H1 (cell line): ENCODE data around the gene GON4L. TPM values are rescaled to one million over a fixed set of nuclear protein-coding genes. Genes with fewer than 3 reads are reported as not detected.
"Not testable (repeated sequence)": the region's sequence is repeated elsewhere in the genome, so short reads cannot be mapped to it uniquely, and the experiment has no call there.

Experiments used
- CTCF ChIA-PET: fragments of 300-600 bp; sonication (Branson Sonifier 250); formaldehyde crosslinking; loops from one replicate; lab custom pipeline; 2021; ENCODE audit not compliant: partially characterized antibody; lab: Charles Lee
- POLR2A ChIA-PET: fragments of 300-600 bp; sonication (Branson Sonifier 250); formaldehyde crosslinking; loops from one replicate; lab custom pipeline; 2021; ENCODE audit warnings: inconsistent platforms; ENCODE audit not compliant: partially characterized antibody; lab: Charles Lee
- DNase-seq, 2 experiments: peaks; one replicate each; pipeline versions ENCODE4 v3.0.0 to v3.0.0-alpha.2; 2010 to 2022; ENCODE audit warnings: low spot score in 2 of 2, low read depth in 1 of 2, mixed read lengths in 1 of 2
- FAIRE-seq: peaks from 2 replicates; lab custom pipeline; 2011; peaks lifted over from hg19 to GRCh38; lab: Jason Lieb, UNC
- H2AFZ ChIP-seq: 2 replicates; pipeline ENCODE4 v1.8.1; 2012; ENCODE audit warnings: low read length, inconsistent platforms
- H2AK5ac ChIP-seq: 2 replicates; pipeline ENCODE4 v1.6.1; 2013; ENCODE audit warnings: low read depth, low read length
- H2BK120ac ChIP-seq: replicated peaks from 2 replicates; pipeline ENCODE3; 2013; ENCODE audit warnings: low read depth, low read length, inconsistent platforms
- H2BK12ac ChIP-seq: 2 replicates; pipeline ENCODE4 v1.6.1; 2013; ENCODE audit warnings: low read depth, low read length
- H2BK15ac ChIP-seq: 2 replicates; pipeline ENCODE4 v1.6.1; 2013; ENCODE audit warnings: low read length
- H2BK20ac ChIP-seq: 2 replicates; pipeline ENCODE4 v1.6.1; 2013; ENCODE audit warnings: low read length
- H2BK5ac ChIP-seq: 2 replicates; pipeline ENCODE4 v1.6.1; 2013; ENCODE audit warnings: low read depth, low read length
- H3K14ac ChIP-seq: 2 replicates; pipeline ENCODE4 v1.6.1; 2013; ENCODE audit warnings: inconsistent platforms; ENCODE audit not compliant: insufficient read length
- H3K18ac ChIP-seq: 2 replicates; pipeline ENCODE4 v1.6.1; 2013; ENCODE audit warnings: low read length; ENCODE audit errors: extremely low read depth
- H3K23ac ChIP-seq: 2 replicates; pipeline ENCODE4 v1.6.1; 2013; ENCODE audit warnings: inconsistent platforms; ENCODE audit not compliant: insufficient read length
- H3K23me2 ChIP-seq: 2 replicates; pipeline ENCODE4 v1.6.1; 2013; ENCODE audit warnings: low read depth, low read length
- H3K27ac ChIP-seq: 2 replicates; pipeline ENCODE4 v1.6.1; 2011; ENCODE audit warnings: low read depth, low read length, inconsistent platforms
- H3K27me3 ChIP-seq, 4 experiments: replicated peaks in 1 of 4; 1 replicate in 1 of 4; 2 replicates in 3 of 4; pipeline versions ENCODE4 v1.6.1 to v1.8.1; 2011 to 2013; ENCODE audit warnings: low read length in 3 of 4, mild to moderate bottlenecking in 3 of 4, inconsistent platforms in 2 of 4, mixed read lengths in 2 of 4, moderate library complexity in 1 of 4; ENCODE audit not compliant: control insufficient read depth in 3 of 4, insufficient read depth in 3 of 4; ENCODE audit errors: extremely low read depth in 1 of 4
- H3K36me3 ChIP-seq, 4 experiments: 2 replicates each; pipeline versions ENCODE4 v1.6.1 to v1.8.1; 2011 to 2013; ENCODE audit warnings: mild to moderate bottlenecking in 4 of 4, low read length in 3 of 4, moderate library complexity in 2 of 4, control low read depth in 1 of 4, inconsistent platforms in 1 of 4; ENCODE audit not compliant: insufficient read depth in 4 of 4, control insufficient read depth in 2 of 4
- H3K4ac ChIP-seq: replicated peaks from 2 replicates; pipeline ENCODE3; 2013; ENCODE audit warnings: low read length, low read depth, mixed read lengths, inconsistent platforms; ENCODE audit not compliant: insufficient read length
- H3K4me1 ChIP-seq, 4 experiments: replicated peaks in 1 of 4; 1 replicate in 1 of 4; 2 replicates in 3 of 4; pipeline versions ENCODE4 v1.6.1 to v1.8.1; 2011 to 2013; ENCODE audit warnings: low read length in 3 of 4, inconsistent platforms in 2 of 4, mixed read lengths in 1 of 4; ENCODE audit not compliant: insufficient read depth in 4 of 4, control insufficient read depth in 3 of 4
- H3K4me2 ChIP-seq, 2 experiments: 2 replicates each; pipeline versions ENCODE4 v1.6.1 to v1.8.1; 2011 to 2013; ENCODE audit warnings: low read depth in 2 of 2, low read length in 2 of 2, control low read depth in 1 of 2, inconsistent platforms in 1 of 2, mild to moderate bottlenecking in 1 of 2; ENCODE audit not compliant: insufficient read depth in 1 of 2
- H3K4me3 ChIP-seq, 4 experiments: fragments of 200-600, 300-600 bp in 1 of 4; sonication (generic), shearing (Covaris generic), sonication (Bioruptor Twin) in 1 of 4; 2 replicates each; pipeline versions ENCODE4 v1.5.1 to v1.8.1; 2011 to 2016; ENCODE audit warnings: low read length in 4 of 4, low read depth in 3 of 4, control low read depth in 2 of 4, inconsistent platforms in 2 of 4, mild to moderate bottlenecking in 2 of 4, mixed read lengths in 1 of 4, moderate library complexity in 1 of 4; ENCODE audit not compliant: insufficient read depth in 2 of 4; ENCODE audit errors: extremely low read depth in 1 of 4
- H3K56ac ChIP-seq: replicated peaks from 2 replicates; pipeline ENCODE3; 2013; ENCODE audit warnings: low read depth, mild to moderate bottlenecking, mixed read lengths, low read length, inconsistent platforms; ENCODE audit not compliant: insufficient read length
- H3K79me1 ChIP-seq: 2 replicates; pipeline ENCODE4 v1.6.1; 2013; ENCODE audit warnings: low read depth, low read length, control low read depth
- H3K79me2 ChIP-seq, 2 experiments: 2 replicates each; pipeline versions ENCODE4 v1.6.1 to v1.8.1; 2012 to 2013; ENCODE audit warnings: low read length in 2 of 2, mild to moderate bottlenecking in 2 of 2, inconsistent platforms in 1 of 2; ENCODE audit not compliant: insufficient read depth in 2 of 2, control insufficient read depth in 1 of 2
- H3K9ac ChIP-seq, 4 experiments: replicated peaks in 1 of 4; 1 replicate in 1 of 4; 2 replicates in 3 of 4; pipeline versions ENCODE4 v1.6.1 to v1.8.1; 2011 to 2013; ENCODE audit warnings: low read depth in 3 of 4, low read length in 3 of 4, control low read depth in 2 of 4, mild to moderate bottlenecking in 2 of 4, moderate library complexity in 2 of 4, inconsistent platforms in 1 of 4; ENCODE audit errors: extremely low read depth in 1 of 4
- H3K9me3 ChIP-seq, 2 experiments: 2 replicates each; pipeline versions ENCODE4 v1.6.1 to v1.8.1; 2012 to 2013; ENCODE audit warnings: mild to moderate bottlenecking in 2 of 2, moderate library complexity in 2 of 2, control low read depth in 1 of 2, inconsistent platforms in 1 of 2, low read depth in 1 of 2, low read length in 1 of 2, mixed read lengths in 1 of 2; ENCODE audit not compliant: insufficient read depth in 2 of 2
- H4K20me1 ChIP-seq, 2 experiments: replicated peaks in 1 of 2; 2 replicates each; pipeline versions ENCODE3 to v1.8.1; 2011 to 2013; ENCODE audit warnings: inconsistent platforms in 2 of 2, low read length in 2 of 2, mild to moderate bottlenecking in 1 of 2; ENCODE audit not compliant: insufficient read depth in 2 of 2, control insufficient read depth in 1 of 2
- H4K5ac ChIP-seq: 2 replicates; pipeline ENCODE4 v1.6.1; 2013; ENCODE audit warnings: low read length, low read depth, mixed read lengths, inconsistent platforms; ENCODE audit not compliant: insufficient read length
- H4K8ac ChIP-seq: 2 replicates; pipeline ENCODE4 v1.8.0; 2013; ENCODE audit warnings: mild to moderate bottlenecking, moderate library complexity, low read length, inconsistent platforms; ENCODE audit not compliant: insufficient read depth; ENCODE audit errors: extremely low read depth
- H4K91ac ChIP-seq: replicated peaks from 2 replicates; pipeline ENCODE3; 2013; ENCODE audit warnings: low read length, mixed read lengths, inconsistent platforms; ENCODE audit not compliant: insufficient read length
- WGBS, 2 experiments: shearing (Covaris generic) in 1 of 2; methylation state at CpG; one replicate each; pipeline versions ENCODE4 v1.1.6 to v1.1.7; 2013 to 2015; ENCODE audit warnings: low lambda C conversion rate in 2 of 2, mixed read lengths in 2 of 2, inconsistent platforms in 1 of 2, low coverage in 1 of 2, missing lambda C conversion rate in 1 of 2; ENCODE audit not compliant: insufficient replicate concordance in 2 of 2, insufficient coverage in 1 of 2, insufficient read length in 1 of 2; ENCODE audit errors: extremely low coverage in 1 of 2, missing lambda C conversion rate in 1 of 2; 5-methylcytosine and 5-hydroxymethylcytosine counted together
- polyA plus RNA-seq, 7 experiments: library from polyadenylated mRNA; depleted of rRNA in 3 of 7; stranded (reverse) in 5 of 7; unstranded in 2 of 7; fragments of >200 nt in 5 of 7; fragments of 200-250 nt in 2 of 7; gene quantifications; 1 replicate in 5 of 7; 2 replicates in 1 of 7; 4 replicates in 1 of 7; pipeline versions ENCODE4 v1.2.1 to v1.2.3, GENCODE V29; 2011 to 2013; ENCODE audit warnings: missing spikeins in 2 of 7, mixed read lengths in 2 of 7
- total RNA-seq: library from RNA; stranded (reverse); fragmentation: NEBNext Ultra II Directional; extraction: Animal tissue kit (Norgen Biotek cat#: 25700); gene quantifications from 2 replicates; pipeline ENCODE4 v1.2.1, GENCODE V29; 2021

GON4L gene
- total and polyA plus RNA-seq, 2 of the 8 experiments (the other 6 are each of a cell fraction or from before 2014, with no cell fraction given), result 26.2 to 52.1 TPM

DNA sequence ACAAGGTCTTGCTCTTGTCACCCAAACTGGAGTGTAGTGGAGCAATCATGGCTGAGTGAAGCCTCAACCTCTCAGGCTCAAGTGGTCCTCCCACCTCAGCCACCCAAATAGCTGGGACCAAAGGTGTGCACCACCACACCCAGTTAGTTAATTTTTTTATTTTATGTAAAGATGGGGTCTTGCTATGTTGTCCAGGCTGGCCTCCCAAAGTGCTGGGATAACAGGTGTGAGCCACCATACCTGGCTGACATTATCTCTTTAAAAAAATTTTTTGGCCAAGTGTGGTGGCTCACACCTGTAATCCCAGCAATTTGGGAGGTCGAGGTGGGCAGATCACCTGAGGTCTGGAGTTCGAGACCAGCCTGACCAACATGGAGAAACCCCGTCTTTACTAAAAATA, 98.0 kb downstream of the GON4L start:
- WGBS, 2 experiments, result 92% methylated on average over 3 of the region's 3 CpGs; no CpG with 5 or more reads in 1 of the 2 experiments
- H4K91ac ChIP-seq, H3K18ac ChIP-seq, H3K4me3 ChIP-seq, H3K4ac ChIP-seq, H4K8ac ChIP-seq, H3K79me2 ChIP-seq, H4K20me1 ChIP-seq, H3K79me1 ChIP-seq, H3K27ac ChIP-seq, H2BK5ac ChIP-seq, H3K27me3 ChIP-seq, H3K9ac ChIP-seq, H3K56ac ChIP-seq, H2BK15ac ChIP-seq, H3K4me2 ChIP-seq, H3K9me3 ChIP-seq, POLR2A ChIA-PET, H2AK5ac ChIP-seq, CTCF ChIA-PET, H4K5ac ChIP-seq, H3K14ac ChIP-seq, H2AFZ ChIP-seq, DNase-seq, H3K4me1 ChIP-seq, FAIRE-seq, H2BK120ac ChIP-seq, H3K23me2 ChIP-seq, H3K23ac ChIP-seq, H2BK20ac ChIP-seq, H2BK12ac ChIP-seq: not testable (repeated sequence)
- H3K36me3 ChIP-seq, result peaks cover 16 to 66% (median 34%) of the 10 kb centered on the region in 4 experiments; a peak in 7 of 8 replicates

DNA sequence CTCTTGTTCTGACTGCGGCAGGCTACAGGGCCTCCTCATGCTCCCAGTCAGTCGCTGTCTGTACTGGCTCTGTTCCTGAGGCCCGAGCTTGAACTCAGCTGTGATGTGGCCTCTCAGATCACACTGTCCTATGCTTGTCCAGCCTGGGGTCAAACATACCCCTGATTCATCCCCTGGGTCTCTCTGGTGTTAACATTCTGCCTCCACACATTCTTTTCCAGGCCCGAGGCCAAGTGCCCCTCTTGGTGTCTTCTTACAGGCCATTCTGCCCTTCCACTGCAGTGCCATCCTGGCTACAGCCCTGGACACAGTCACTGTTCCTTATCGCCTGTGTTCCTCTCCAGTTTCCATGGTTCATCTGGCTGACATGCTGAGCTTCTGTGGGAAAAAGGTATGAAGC, 108.9 kb downstream of the GON4L start:
- H3K27me3 ChIP-seq, H3K79me1 ChIP-seq, H2AFZ ChIP-seq, H3K56ac ChIP-seq, H2BK20ac ChIP-seq, H2BK5ac ChIP-seq, H3K4me3 ChIP-seq, H4K5ac ChIP-seq, H3K4ac ChIP-seq, H3K4me2 ChIP-seq, H3K14ac ChIP-seq, H3K27ac ChIP-seq, H3K23ac ChIP-seq, H3K9me3 ChIP-seq, CTCF ChIA-PET, H3K79me2 ChIP-seq, FAIRE-seq, H3K18ac ChIP-seq, H2AK5ac ChIP-seq, H3K9ac ChIP-seq, H4K8ac ChIP-seq, H2BK120ac ChIP-seq, POLR2A ChIA-PET, H3K23me2 ChIP-seq, DNase-seq, H3K4me1 ChIP-seq, H4K91ac ChIP-seq, H2BK12ac ChIP-seq, H2BK15ac ChIP-seq, H4K20me1 ChIP-seq: not testable (repeated sequence)
- 92% methylated on average over 4 of the region's 5 CpGs; no CpG with 5 or more reads in 1 of the 2 experiments for WGBS, 2 experiments
- peaks cover 8 to 13% (median 10%) of the 10 kb centered on the region in 4 experiments for H3K36me3 ChIP-seq
